ENCODE measurements around the gene RELN. TPM values are rescaled to one million over a fixed set of nuclear protein-coding genes. Genes with fewer than 3 reads are reported as not detected.

RELN gene
- total RNA-seq, 4 donors from 2014 or later, result 0.02 to 0.73 (median 0.39) TPM; not detected in 1

DNA sequence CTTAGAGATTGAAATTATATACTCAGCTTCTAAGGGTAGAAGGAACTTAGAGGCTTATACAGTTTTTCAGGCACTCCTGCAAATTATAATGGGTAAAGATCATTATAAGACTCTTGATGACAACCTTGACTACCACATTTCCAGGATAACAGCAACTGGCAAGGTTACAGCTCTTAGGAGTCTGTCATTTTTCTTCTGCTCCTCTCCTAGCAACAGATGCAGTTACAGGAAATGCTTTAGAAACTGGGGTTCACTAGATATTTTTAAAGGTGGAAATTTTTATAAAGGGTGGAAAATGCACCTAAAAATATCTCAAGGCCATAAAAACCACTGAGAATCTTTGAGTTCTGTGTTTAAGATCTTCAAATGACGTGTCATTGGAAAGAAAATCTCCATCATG is 185.8 kb downstream of the RELN start:
- H3K27ac ChIP-seq, result no peak overlapping the region
- no peaks in the 10 kb centered on the region for H3K36me3 ChIP-seq
- in situ Hi-C loops (cut with MboI; ENCODE audit: low sequenced_read_pairs in 4 of 4), result no loop called here
- intact Hi-C loops (cut with DNase I; ENCODE audit: low total_unique reads), result no loop called here
- no peak overlapping the region for H3K4me3 ChIP-seq
- no peaks in the 10 kb centered on the region for H3K9me3 ChIP-seq
- no peak for ATAC-seq
- no peak for DNase-seq
- TF ChIP-seq, protein P1, sequence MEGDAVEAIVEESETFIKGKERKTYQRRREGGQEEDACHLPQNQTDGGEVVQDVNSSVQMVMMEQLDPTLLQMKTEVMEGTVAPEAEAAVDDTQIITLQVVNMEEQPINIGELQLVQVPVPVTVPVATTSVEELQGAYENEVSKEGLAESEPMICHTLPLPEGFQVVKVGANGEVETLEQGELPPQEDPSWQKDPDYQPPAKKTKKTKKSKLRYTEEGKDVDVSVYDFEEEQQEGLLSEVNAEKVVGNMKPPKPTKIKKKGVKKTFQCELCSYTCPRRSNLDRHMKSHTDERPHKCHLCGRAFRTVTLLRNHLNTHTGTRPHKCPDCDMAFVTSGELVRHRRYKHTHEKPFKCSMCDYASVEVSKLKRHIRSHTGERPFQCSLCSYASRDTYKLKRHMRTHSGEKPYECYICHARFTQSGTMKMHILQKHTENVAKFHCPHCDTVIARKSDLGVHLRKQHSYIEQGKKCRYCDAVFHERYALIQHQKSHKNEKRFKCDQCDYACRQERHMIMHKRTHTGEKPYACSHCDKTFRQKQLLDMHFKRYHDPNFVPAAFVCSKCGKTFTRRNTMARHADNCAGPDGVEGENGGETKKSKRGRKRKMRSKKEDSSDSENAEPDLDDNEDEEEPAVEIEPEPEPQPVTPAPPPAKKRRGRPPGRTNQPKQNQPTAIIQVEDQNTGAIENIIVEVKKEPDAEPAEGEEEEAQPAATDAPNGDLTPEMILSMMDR (IDR thresholded peaks at IDR 0.05 in 4 of 5, conservative IDR thresholded peaks at IDR 0.05 in 1 of 5), result no peak
- TF ChIP-seq POLR2A (IDR thresholded peaks at IDR 0.05), result no peak
- no peaks in the 10 kb centered on the region for H3K4me1 ChIP-seq
- H3K27me3 ChIP-seq, result no peaks in the 10 kb centered on the region

DNA sequence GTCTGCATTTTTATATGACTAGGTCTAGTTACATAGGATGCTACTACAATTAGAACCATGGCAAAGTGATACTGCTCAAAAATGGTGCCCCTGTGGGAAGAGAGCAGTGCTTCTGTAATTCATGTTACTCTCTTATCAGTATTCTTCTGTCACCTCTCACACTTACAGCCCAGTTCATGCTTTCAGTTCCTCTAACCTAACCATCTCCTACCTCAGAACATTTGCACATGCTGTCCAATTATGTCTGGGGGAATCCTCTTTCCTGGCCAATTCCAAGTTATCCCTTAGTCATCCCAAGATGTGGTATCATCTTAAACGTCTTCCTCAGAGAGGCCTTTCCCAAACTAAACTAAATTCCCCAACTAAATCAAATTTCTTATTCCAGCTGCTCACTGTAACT is 190.2 kb downstream of the RELN start:
- H3K36me3 ChIP-seq, result no peaks in the 10 kb centered on the region
- ATAC-seq, result no peak
- no peak overlapping the region for H3K27ac ChIP-seq
- in situ Hi-C loops (cut with MboI; ENCODE audit: low sequenced_read_pairs in 4 of 4) (no loop called here), intact Hi-C loops (cut with DNase I; ENCODE audit: low total_unique reads) (no loop called here)
- TF ChIP-seq POLR2A (IDR thresholded peaks at IDR 0.05), result no peak
- TF ChIP-seq, protein P1 (IDR thresholded peaks at IDR 0.05 in 4 of 5, conservative IDR thresholded peaks at IDR 0.05 in 1 of 5), result no peak
- H3K4me1 ChIP-seq, result no peaks in the 10 kb centered on the region
- H3K9me3 ChIP-seq, result no peaks in the 10 kb centered on the region
- no peak for DNase-seq
- H3K27me3 ChIP-seq, result no peaks in the 10 kb centered on the region
- H3K4me3 ChIP-seq, result no peak overlapping the region

- in situ Hi-C loops (cut with MboI; ENCODE audit: low sequenced_read_pairs in 4 of 4), result no loop called here
- TF ChIP-seq, protein P1 (IDR thresholded peaks at IDR 0.05 in 4 of 5, conservative IDR thresholded peaks at IDR 0.05 in 1 of 5), result no peak
- TF ChIP-seq POLR2A (IDR thresholded peaks at IDR 0.05), result no peak
- intact Hi-C loops (cut with DNase I; ENCODE audit: low total_unique reads), result no loop called here
Measured at GRCh38 chr7:103797647-103798307, 191.7 kb downstream of the RELN start.

DNA sequence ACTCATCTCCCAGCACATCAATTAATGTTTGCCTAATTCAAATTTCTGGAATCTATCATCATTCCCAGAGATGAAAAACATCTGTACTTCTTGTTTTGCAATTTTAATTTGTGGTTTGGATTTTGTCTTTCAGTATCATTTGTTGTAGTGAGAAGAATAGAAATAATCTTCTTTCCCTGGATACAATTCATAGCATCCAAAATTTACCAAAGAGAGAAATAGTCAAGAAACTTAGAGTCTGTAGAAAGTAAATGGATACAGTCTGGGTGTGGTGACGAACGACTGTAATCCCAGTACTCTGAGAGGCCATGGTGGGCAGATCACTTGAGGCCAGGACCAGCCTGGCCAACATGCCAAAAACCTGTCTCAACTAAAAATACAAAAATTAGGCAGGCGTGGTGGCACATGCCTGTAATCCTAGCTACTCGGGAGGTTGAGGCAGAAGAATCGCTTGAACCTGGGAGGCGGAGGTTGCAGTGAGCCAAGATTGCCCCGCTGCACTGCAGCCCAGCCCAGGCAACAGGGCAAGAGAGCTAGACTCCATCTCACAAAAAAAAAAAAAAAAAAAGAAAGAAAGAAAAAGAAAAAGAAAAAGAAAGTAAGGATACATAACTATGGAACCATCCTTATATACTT is 193.0 kb downstream of the RELN start:
- intact Hi-C loops (cut with DNase I; ENCODE audit: low total_unique reads), result no loop called here
- no peak for TF ChIP-seq POLR2A (IDR thresholded peaks at IDR 0.05)
- TF ChIP-seq, protein P1 (IDR thresholded peaks at IDR 0.05 in 4 of 5, conservative IDR thresholded peaks at IDR 0.05 in 1 of 5), result no peak
- DNase-seq, result no peak
- no peaks in the 10 kb centered on the region for H3K9me3 ChIP-seq
- H3K36me3 ChIP-seq, result no peaks in the 10 kb centered on the region
- no peak overlapping the region for H3K27ac ChIP-seq
- no peak overlapping the region for H3K4me3 ChIP-seq
- in situ Hi-C loops (cut with MboI; ENCODE audit: low sequenced_read_pairs in 4 of 4), result no loop called here
- H3K4me1 ChIP-seq, result no peaks in the 10 kb centered on the region
- H3K27me3 ChIP-seq, result no peaks in the 10 kb centered on the region
- no peak for ATAC-seq

More at GRCh38 chr7:103797647-103798307, 191.7 kb downstream of the RELN start:
- Histone ChIP-seq H3K4me1 (no peaks in the 10 kb centered on the region), H3K27me3 (no peaks in the 10 kb centered on the region), H3K9me3 (no peaks in the 10 kb centered on the region), H3K27ac (no peak overlapping the region), H3K4me3 (no peak overlapping the region), H3K36me3 (no peaks in the 10 kb centered on the region)
- DNase-seq (no peak), ATAC-seq (no peak)

All from gastrocnemius medialis (tissue), 4 donors.